GM19043 (cell line): ENCODE results near the gene SSTR4.

ENCODE experiments used
- ATAC-seq: cut with Tn5 transposase; IDR thresholded peaks from one replicate; pipeline ENCODE4 v1.9.1; 2021; ENCODE audit warnings: low read depth; ENCODE audit not compliant: unreplicated experiment

The SSTR4 gene

GRCh38 chr20:23039136-23039875 is 4.2 kb downstream of the SSTR4 start:
- no peak for ATAC-seq

- no peak for ATAC-seq
Measured at GRCh38 chr20:23039885-23040508, 4.9 kb downstream of the SSTR4 start.

GRCh38 chr20:23042270-23042669 is 7.2 kb downstream of the SSTR4 start:
- ATAC-seq, result no peak

- no peak for ATAC-seq
Measured at GRCh38 chr20:23043376-23043775, 8.3 kb downstream of the SSTR4 start.

- ATAC-seq, result no peak
Measured at GRCh38 chr20:23046431-23046830, 11.3 kb downstream of the SSTR4 start.

GRCh38 chr20:23047001-23047737 is 12.1 kb downstream of the SSTR4 start:
- no peak for ATAC-seq

- no peak for ATAC-seq
Measured at GRCh38 chr20:23047738-23048214, 12.7 kb downstream of the SSTR4 start.

- ATAC-seq, result no peak
Measured at GRCh38 chr20:23048283-23049200, 13.4 kb downstream of the SSTR4 start.

- ATAC-seq, result no peak
Measured at GRCh38 chr20:23049201-23050075, 14.3 kb downstream of the SSTR4 start, which contains the start of gene THBD. TSS of gene THBD (minus strand) at chr20:23049672. CDS start at chr20:23049504, 168 bp downstream.

GRCh38 chr20:23050076-23050838 is 15.1 kb downstream of the SSTR4 start:
- ATAC-seq, result no peak

GRCh38 chr20:23050847-23051627 is 15.9 kb downstream of the SSTR4 start:
- no peak for ATAC-seq

GRCh38 chr20:23052904-23053303 is 17.8 kb downstream of the SSTR4 start:
- no peak for ATAC-seq

GRCh38 chr20:23058240-23058639 is 23.1 kb downstream of the SSTR4 start:
- no peak for ATAC-seq

- ATAC-seq, result no peak
Measured at GRCh38 chr20:23059001-23059400, 23.9 kb downstream of the SSTR4 start.

GRCh38 chr20:23059846-23060245 is 24.7 kb downstream of the SSTR4 start:
- no peak for ATAC-seq

GRCh38 chr20:23060629-23061028 is 25.5 kb downstream of the SSTR4 start:
- no peak for ATAC-seq

- no peak for ATAC-seq
Measured at GRCh38 chr20:23061262-23061661, 26.1 kb downstream of the SSTR4 start.
